Right renal pelvis (tissue), 4 donors: ENCODE results near the gene SZRD1. TPM values are rescaled to one million over a fixed set of nuclear protein-coding genes. Genes with fewer than 3 reads are reported as not detected.
"Not testable (repeated sequence)": the region's sequence is repeated elsewhere in the genome, so short reads cannot be mapped to it uniquely, and the experiment has no call there.

Source experiments
- DNase-seq, 4 donors: peaks; one replicate each; pipeline ENCODE4 v3.0.0-alpha.2; 2013; ENCODE audit warnings: low read depth in 4 of 4, low spot score in 3 of 4, missing footprints in 1 of 4
- polyA plus RNA-seq, 4 donors: library from polyadenylated mRNA; unstranded; fragments of 120-200 nt; gene quantifications; one replicate each; pipeline ENCODE4 v1.2.1, GENCODE V29; 2013; ENCODE audit not compliant: insufficient read length in 4 of 4

SZRD1 gene, protein sequence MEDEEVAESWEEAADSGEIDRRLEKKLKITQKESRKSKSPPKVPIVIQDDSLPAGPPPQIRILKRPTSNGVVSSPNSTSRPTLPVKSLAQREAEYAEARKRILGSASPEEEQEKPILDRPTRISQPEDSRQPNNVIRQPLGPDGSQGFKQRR
- 100 to 1,000 TPM; 114 to 121 (median 116) TPM for polyA plus RNA-seq

DNA sequence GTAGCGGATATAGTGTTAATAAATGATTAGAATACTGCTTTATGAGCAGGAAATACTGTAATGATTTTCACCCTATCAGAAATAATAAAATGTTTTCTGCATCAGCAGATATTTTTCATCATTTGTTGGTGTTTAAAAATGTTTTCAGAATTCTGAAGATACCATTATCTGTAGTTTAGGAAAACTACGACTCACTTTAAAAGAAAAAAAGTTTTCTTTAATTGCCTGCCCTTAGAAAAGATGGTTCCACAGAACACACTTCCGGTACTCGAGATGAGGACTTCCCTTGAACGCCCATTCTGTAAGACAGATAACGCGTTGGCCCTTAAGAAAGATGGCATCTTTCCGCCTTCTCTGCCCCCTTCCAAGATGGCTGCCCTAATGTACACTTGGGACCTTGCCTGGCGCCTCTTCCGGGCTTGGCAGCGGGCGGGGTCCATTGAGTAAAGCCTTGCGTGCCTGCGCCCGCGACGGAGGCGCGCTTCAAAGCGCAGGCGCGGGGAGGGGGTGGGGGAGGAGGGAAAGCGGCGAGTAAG is at the start of gene SZRD1:
Gene SZRD1 (plus strand): TSS at position 521 of the 536 bp plus-strand sequence. CDS start 16 bp downstream, outside the sequence.
- DNase-seq: peak; percentile 99

- DNase-seq: no peak
Observed at GRCh38 chr1:16318555-16318954, 48.5 kb upstream of the SZRD1 start.

DNA sequence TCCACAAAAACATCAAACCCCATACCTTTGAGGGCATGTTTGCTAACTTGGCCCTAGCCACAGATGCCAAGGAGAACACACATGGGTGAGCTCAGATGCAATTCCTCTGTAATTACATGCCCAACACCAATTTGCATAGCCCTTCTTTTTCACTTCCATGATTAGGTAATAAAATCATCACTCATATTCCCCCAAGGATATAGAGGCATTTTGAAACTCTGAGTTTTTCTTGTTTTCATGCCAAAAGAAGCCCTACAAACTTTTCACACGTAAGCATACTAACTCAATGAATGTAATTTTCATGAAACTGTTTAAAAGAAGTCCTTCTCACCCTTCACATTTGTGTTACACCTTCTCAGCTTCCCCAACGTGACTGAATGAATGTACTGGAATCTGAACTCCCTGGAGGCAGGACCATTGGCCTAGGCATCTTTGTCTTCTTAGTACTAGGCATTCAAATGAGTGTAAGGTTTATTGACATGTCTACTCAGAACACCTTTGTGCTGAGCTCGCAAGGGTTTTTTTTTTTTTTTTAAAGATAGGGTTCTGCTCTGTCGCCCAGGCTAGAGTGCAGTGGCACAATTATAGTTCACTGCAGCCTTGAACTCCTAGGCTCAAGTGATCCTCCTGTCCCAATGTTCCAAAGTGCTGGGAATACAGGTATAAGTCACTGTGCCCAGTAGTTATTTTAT is 45.7 kb upstream of the SZRD1 start:
- no peak for DNase-seq

DNA sequence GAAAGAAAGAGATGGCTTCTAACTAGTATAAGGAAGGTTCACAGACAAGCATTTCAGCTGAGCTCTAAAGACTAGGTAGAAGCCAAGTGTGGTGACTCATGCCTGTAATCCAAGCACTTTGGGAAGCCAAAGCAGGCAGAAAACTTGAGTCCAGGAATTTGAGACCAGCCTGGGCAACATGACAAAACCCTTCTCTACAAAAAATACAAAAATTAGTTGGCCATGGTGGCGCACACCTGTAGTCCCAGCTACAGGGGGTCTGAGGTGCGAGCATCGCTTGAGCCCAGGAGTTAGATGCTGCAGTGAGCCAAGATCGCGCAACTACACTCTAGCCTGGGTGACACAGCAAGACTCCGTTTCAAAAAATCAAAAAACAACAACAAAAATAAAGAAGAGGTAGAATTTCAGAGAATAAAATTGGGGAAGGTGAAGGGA is 42.6 kb upstream of the SZRD1 start:
- DNase-seq: no peak

GRCh38 chr1:16326833-16327404 is 40.1 kb upstream of the SZRD1 start:
- DNase-seq: no peak

GRCh38 chr1:16334655-16335340 is 32.2 kb upstream of the SZRD1 start:
- DNase-seq: no peak

GRCh38 chr1:16338961-16339360 is 28.1 kb upstream of the SZRD1 start:
- no peak for DNase-seq

DNA sequence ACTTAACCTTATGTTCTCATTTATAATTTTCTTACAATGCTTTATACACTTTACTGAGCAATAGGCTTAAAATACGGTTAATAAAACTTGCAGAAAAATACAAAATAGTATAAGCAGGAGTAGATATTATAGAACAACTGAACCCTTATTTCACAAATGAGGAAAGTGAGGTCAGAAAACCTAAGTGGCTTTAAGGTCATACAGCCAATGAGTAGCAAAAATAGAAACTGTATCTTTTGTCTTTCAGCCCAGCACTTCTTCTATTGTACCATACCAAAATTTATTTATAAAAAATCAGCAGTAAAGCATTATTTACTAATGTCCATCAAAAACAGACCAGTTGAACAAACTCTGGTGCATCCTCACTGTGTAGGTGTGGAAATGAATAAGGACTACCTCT is 26.4 kb upstream of the SZRD1 start:
- DNase-seq: no peak

GRCh38 chr1:16342331-16343062 is 24.5 kb upstream of the SZRD1 start:
- DNase-seq: no peak

DNA sequence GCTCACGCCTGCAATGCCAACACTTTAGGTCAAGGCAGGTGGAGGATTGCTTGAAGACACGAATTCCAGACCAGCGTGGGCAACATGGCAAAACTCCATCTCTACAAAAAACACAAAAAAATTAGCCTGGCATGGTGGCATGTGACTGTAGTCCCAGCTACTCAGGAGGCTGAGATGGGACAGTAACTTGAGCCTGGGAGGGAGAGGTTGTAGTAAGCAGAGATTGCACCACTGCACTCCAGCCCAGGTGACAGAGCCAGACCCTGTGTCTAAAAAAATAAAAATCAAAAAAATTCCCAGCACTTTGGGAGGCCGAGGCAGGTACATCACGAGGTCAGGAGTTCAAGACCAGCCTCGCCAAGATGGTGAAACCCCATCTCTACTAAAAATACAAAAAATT is 23.8 kb upstream of the SZRD1 start:
- DNase-seq: not testable (repeated sequence)

- DNase-seq: no peak
Observed at GRCh38 chr1:16348414-16349182, 18.4 kb upstream of the SZRD1 start.

DNA sequence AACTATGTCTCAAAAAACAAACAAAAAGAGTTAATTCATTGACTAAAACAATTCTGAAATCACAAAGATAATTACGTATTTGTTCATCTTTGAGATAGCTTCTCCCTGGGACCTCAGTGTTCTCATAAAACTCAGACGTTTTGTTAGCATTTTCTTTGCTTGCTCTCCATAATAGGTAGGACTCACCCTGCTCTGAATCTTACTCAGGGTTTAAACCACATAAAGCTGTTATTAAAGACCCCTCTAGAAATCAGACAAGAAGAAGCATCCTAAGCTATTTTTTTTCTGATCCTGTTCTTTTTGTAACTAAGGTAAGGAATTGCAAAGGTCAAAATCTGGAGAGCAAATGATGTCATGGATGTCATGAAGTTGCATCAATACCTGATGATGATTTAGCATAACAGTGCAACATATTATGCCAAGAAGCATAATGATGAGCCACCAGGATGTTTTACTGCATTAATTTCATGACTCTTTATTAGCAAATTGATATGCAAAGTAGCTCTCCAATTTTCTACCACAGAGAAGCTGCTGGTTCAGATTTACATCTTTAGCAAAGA is 17.1 kb upstream of the SZRD1 start:
- DNase-seq: no peak

DNA sequence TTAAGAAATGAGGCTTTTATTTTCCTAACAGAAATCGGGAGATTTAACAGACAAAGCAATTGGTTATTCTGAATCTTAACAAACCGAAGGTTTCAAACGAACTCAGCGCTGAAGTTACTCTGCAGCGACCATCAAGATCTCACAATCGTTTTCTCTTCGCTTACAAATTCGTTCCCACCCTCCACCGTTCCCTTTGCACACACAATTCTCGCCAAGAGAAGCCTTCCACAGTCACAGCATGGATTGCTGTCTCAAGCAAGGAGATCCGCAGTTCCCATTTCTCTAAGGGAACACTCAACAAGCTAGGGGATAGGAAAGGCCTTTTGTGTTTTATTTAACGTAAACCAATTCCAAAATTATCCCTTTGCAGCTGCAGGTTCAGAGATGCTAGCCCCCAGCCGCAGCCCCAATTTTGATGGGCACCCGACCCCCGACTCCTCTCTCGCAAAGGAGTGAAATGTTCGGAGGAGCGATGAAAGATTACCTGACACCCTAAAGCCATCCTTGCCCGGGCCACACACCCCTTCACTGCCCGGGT is 15.5 kb upstream of the SZRD1 start:
- peak in 1 of 4 donors; percentile 34 for DNase-seq

- DNase-seq: peak; percentile 87 to 90 (median 90)
Observed at GRCh38 chr1:16351994-16352841, 14.8 kb upstream of the SZRD1 start, which contains the start of gene FBXO42. TSS of gene FBXO42 (minus strand) at chr1:16352480. CDS start at chr1:16315418, 37,062 bp downstream.

- DNase-seq: no peak
Observed at GRCh38 chr1:16352842-16353535, 14.1 kb upstream of the SZRD1 start.

GRCh38 chr1:16354619-16355018 is 12.4 kb upstream of the SZRD1 start:
- DNase-seq: no peak

DNA sequence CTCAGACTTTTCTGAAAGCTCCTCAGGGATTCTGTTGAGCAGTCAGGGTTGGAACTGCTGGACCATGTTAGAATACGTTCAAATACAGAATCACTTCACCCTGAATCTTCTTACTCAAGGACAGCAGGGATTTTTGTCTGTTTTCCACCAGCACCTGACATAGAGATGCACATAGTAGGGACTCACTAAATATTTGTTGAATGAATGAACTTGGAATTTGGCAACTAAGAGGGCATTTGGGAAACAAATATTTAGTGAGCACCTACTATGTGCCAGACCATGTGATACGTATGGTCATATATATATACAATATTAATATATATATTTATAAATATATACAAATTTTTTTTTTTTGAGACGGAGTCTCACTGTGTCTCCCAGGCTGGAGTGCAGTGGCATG is 10.2 kb upstream of the SZRD1 start:
- no peak for DNase-seq

GRCh38 chr1:16365146-16365498 is 1.9 kb upstream of the SZRD1 start:
- DNase-seq: peak in 1 of 4 donors; percentile 41
